WI38 (cell line): Measurements from ENCODE around the gene QSOX1.

Source experiments
- H3K4me3 ChIP-seq: 2 replicates; pipeline ENCODE4 v1.5.1; 2011; ENCODE audit warnings: low read depth, mild to moderate bottlenecking, control low read depth, low read length
- TF ChIP-seq, protein P1 (sequence below): IDR thresholded peaks from 2 replicates; pipeline ENCODE4 v1.5.1; 2012; ENCODE audit warnings: low read depth, mild to moderate bottlenecking, control low read depth, low read length

QSOX1 gene

DNA sequence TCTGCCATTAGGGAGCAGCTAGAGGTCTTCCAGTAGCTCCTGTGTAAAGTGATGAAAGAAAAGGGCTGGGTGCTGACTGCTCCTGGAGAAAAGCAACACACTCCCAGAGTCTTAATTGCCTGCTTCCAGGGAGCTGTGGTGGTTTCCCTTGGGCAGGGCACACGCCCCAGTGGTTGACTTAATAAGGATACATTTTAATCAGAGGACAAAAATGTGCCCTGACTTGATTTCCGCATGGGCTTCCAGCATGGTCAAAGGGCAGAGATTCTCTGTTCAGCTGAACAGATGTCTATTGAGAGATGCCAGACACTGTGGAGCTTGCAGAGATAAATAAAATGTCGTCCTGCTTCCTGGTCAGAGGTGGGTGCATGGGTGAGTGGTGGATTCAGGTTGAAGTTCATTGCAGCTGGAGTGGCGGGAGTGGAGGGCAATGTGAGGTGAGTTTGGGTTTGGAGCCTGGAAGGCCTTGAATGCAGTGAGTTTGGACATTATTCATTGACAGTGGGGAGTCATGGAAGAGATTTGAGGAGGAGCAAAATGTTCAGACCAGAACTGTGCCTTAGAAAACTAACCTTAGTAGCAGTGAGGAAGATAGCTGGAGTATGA is 16.0 kb downstream of the QSOX1 start:
- no peak overlapping the region for H3K4me3 ChIP-seq
- TF ChIP-seq, protein P1, sequence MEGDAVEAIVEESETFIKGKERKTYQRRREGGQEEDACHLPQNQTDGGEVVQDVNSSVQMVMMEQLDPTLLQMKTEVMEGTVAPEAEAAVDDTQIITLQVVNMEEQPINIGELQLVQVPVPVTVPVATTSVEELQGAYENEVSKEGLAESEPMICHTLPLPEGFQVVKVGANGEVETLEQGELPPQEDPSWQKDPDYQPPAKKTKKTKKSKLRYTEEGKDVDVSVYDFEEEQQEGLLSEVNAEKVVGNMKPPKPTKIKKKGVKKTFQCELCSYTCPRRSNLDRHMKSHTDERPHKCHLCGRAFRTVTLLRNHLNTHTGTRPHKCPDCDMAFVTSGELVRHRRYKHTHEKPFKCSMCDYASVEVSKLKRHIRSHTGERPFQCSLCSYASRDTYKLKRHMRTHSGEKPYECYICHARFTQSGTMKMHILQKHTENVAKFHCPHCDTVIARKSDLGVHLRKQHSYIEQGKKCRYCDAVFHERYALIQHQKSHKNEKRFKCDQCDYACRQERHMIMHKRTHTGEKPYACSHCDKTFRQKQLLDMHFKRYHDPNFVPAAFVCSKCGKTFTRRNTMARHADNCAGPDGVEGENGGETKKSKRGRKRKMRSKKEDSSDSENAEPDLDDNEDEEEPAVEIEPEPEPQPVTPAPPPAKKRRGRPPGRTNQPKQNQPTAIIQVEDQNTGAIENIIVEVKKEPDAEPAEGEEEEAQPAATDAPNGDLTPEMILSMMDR, result no peak

DNA sequence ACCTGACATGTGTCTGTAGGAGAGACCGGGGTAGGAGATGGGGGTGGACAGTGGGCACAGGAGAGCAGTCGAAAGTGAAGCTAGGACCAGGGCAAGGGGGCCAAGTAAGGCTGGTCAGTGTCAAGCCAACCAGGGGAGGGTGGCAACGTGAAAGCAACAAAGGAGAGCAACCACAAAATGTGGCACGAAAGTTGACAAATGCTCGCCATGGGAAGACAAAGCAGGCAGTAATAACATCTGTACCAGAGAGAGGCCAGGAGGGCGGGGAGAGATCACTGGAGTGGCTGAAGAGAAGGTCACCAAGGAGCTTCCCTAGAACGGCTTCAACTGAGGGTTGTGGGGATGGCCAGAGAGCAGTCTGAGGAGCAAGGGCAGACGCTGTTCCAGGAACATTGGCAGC is 17.0 kb downstream of the QSOX1 start:
- TF ChIP-seq, protein P1, result no peak
- no peak overlapping the region for H3K4me3 ChIP-seq

DNA sequence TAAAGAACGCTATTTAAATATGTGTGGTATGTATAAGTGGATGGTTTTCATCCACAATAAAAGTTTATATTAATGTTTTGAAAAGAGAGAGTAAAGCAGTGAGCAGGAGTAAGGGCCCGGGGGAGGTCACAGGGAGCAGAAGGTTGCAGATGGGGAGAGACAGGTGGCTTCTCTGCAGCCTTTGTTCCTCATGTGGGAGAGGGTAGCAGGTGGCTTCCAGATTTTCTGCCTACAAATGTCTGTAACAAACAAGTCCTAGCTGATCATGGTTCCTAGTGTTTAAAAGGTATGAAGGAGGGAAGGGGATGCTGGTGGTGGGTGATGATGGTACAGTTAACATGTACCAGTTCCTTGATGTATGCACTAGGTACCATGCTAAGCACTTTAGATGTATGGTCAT is 18.8 kb downstream of the QSOX1 start:
- H3K4me3 ChIP-seq, result no peak overlapping the region
- TF ChIP-seq, protein P1, result no peak

DNA sequence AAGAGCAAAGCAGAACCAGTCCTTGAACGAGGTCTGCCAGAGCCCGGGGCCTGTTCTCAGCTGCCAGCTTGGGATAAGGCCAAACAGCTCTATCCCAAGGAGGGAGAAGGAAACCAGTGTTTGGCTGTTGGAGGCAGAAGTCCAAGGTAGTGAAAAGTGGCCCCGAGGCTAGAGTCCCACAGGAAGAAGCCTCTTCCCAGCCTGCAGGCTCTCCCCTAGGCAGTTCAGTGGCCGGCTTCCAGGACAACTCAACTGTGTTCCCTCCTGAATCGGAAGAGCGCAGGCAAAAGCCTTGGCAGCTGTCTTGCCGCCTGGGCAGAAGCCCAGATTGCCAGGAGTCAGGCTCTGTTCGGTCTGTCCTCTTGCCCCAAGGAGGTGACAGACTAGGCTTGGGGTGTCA is 19.3 kb downstream of the QSOX1 start:
- TF ChIP-seq, protein P1, result no peak
- no peak overlapping the region for H3K4me3 ChIP-seq

DNA sequence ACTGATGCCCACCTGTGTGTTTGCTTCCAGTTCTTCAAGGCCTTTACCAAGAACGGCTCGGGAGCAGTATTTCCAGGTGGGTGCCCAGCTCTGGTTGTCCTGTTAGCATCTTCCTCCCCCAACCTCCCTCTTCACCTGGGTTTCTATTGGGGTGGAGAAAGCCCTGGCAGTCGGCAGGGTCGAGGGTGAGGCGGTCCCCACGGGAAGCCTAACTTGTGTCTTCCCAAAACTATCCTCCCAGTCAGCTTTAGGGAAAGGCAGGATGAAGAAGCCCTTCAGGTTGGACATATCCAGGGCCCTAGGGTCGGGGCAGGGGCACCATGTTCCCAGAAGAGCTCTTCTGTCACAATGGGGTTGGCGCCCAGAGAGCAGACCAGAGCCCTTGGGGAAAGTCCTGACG is 20.6 kb downstream of the QSOX1 start:
- TF ChIP-seq, protein P1, result no peak
- no peak overlapping the region for H3K4me3 ChIP-seq

DNA sequence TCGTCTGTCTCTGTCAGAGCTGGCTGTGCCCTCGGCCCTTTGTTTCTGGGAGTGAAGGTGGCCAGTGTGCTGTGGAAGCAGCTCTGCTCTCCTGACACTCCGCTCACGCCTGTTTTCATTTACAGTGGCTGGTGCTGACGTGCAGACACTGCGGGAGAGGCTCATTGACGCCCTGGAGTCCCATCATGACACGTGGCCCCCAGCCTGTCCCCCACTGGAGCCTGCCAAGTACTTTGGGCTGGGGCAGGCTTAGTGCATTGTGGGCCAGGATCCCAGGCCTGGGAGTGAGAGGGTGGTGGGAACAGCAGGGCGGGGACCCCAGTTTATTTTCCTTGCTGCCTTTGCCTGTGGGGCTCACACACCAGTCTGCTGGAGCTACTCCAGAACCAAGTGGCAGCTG is 21.1 kb downstream of the QSOX1 start:
- TF ChIP-seq, protein P1, result no peak
- H3K4me3 ChIP-seq, result no peak overlapping the region

DNA sequence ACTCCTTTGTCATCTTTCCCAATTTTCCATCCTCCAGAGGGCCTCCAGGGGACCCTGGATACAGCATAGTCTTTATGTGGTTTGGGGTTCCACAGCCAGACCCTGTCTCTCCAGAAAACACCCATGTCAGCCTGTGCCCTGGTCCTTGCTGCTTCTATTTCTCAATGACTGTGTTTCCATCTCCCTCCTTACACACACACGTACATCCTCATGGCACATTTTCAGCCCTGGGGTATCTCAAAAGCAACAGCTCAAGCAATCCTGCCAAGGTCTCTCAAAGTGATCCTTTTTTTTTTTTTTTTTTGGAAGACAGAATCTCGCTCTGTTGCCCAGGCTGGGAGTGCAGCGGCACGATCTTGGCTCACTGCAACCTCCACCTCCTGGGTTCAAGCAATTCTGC is 22.3 kb downstream of the QSOX1 start:
- H3K4me3 ChIP-seq, result no peak overlapping the region
- TF ChIP-seq, protein P1, result no peak
